C4-2B (cell line): ENCODE measurements around the gene STEAP3.

Experiments used
- CTCF ChIP-seq: fragments of 450-650 bp; conservative IDR thresholded peaks from 2 replicates; pipeline ENCODE4 v1.5.1; 2017; ENCODE audit warnings: mild to moderate bottlenecking
- ZFX ChIP-seq: fragments of 450-650 bp; IDR thresholded peaks from 2 replicates; pipeline ENCODE4 v1.6.1; 2017

GRCh38 chr2:119250718-119251290 is 27.2 kb downstream of the STEAP3 start:
- TF ChIP-seq CTCF (no peak), ZFX (no peak)
